SU-DHL-6 (cell line): ENCODE measurements around the gene POU3F2.

Experiments
- EZH2phosphoT487 ChIP-seq: fragments of 200-600 bp; sonication (generic), shearing (Covaris generic); conservative IDR thresholded peaks from 2 replicates; pipeline ENCODE4 v1.6.1; 2018; ENCODE audit warnings: mild to moderate bottlenecking, antibody characterized with exemption, low read length, moderate library complexity, mixed read lengths
- TF ChIP-seq, protein P1 (sequence below): fragments of 200-600 bp; sonication (generic); IDR thresholded peaks from one replicate; pipeline ENCODE4 v1.5.1; 2017; ENCODE audit warnings: antibody characterized with exemption, mild to moderate bottlenecking, low read length, moderate library complexity; ENCODE audit not compliant: insufficient read depth, poor library complexity, severe bottlenecking

DNA sequence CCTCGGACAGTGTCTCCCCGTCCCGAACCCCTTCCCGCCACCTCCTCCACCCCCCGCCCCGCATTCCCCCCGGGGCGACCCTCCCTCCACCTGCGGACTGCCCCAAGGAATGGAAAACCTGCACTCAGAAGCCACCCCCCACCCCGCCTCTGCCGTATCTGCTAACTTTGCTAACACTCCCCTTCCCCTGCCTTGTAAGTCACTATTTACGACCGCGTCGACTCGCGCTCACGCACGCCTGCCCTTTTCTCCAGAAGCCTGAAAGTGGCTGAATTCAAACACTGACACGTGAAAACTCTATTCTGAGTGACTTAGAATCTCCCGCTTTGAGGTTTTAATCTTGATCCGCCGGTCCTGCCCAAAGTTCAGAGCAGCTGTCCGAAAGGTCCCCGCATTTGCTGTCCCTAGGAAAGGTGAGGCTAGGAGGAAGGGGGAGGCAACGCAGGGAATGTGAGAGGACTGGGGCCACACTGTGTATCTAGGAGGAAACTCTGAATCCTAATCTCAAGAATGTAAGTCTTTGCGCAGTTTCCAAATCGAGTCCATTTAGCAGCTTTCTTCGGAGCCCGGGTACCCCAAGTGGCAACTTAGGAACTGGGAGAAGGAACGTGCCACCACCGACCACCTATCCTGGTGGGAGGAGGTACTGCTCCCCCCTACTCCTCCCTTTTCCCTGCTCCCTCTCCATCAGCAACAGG, 9.3 kb upstream of the POU3F2 start:
- TF ChIP-seq, protein P1, sequence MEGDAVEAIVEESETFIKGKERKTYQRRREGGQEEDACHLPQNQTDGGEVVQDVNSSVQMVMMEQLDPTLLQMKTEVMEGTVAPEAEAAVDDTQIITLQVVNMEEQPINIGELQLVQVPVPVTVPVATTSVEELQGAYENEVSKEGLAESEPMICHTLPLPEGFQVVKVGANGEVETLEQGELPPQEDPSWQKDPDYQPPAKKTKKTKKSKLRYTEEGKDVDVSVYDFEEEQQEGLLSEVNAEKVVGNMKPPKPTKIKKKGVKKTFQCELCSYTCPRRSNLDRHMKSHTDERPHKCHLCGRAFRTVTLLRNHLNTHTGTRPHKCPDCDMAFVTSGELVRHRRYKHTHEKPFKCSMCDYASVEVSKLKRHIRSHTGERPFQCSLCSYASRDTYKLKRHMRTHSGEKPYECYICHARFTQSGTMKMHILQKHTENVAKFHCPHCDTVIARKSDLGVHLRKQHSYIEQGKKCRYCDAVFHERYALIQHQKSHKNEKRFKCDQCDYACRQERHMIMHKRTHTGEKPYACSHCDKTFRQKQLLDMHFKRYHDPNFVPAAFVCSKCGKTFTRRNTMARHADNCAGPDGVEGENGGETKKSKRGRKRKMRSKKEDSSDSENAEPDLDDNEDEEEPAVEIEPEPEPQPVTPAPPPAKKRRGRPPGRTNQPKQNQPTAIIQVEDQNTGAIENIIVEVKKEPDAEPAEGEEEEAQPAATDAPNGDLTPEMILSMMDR, result no peak
- no peak for TF ChIP-seq EZH2phosphoT487
